Measurements from ENCODE around the gene PI4KA.
"Not testable (repeated sequence)": the region's sequence is repeated elsewhere in the genome, so short reads cannot be mapped to it uniquely, and the experiment has no call there.

- not testable (repeated sequence) for TF ChIP-seq POLR2AphosphoS5, CTCF (IDR thresholded peaks at IDR 0.05)
Observed at GRCh38 chr22:20707549-20708118, 151.0 kb downstream of the PI4KA start.

Data from stomach (tissue), 4 donors.